ENCODE data around the gene BLOC1S3.

The BLOC1S3 gene

DNA sequence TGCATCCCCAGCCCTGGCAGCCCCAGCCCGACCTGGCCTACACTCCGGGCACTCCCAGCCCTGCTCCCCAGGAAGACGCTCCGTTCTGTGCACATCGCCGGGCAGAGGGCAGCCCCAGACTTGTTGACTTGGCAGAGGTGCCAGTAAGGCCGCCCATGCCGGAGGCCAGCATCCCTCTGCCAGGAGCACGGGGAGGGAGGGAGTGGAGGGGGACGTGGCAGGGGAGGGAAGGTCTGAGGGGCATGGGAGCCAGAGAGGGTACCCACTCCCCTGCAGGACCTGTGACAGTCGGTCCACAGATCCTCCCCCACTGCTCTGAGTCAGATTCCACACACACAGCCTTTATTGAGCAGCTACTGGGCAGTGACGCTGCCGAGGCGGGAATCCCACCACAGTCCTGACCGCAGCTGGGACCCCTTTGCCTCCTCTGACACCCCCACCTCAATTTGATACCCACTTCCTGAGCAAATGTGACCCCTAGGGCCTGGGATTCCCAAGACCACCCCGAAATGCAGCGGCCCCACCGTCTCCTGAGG lies 15.9 kb upstream of the BLOC1S3 start:
- no peak for DNase-seq

DNA sequence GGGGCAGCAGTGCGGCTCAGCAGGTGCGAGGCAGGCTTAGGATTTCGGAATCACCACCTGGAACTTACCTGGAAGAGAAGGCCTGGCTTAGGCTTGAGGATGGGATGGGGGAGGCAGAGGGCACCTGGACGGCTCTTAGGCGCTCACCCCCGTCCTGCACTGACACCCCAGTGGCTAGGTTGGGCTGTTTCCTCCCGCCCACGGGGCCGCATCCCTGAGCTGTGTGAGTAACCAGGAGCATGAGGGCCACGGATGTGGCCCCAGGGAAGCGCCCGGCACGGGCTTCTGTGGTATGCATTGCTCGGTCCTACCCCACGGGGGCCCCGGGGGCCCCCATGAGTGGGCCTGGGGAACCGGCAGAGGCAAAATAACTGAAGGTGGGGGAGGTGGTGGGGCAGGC lies 15.4 kb upstream of the BLOC1S3 start:
- no peak for DNase-seq

DNA sequence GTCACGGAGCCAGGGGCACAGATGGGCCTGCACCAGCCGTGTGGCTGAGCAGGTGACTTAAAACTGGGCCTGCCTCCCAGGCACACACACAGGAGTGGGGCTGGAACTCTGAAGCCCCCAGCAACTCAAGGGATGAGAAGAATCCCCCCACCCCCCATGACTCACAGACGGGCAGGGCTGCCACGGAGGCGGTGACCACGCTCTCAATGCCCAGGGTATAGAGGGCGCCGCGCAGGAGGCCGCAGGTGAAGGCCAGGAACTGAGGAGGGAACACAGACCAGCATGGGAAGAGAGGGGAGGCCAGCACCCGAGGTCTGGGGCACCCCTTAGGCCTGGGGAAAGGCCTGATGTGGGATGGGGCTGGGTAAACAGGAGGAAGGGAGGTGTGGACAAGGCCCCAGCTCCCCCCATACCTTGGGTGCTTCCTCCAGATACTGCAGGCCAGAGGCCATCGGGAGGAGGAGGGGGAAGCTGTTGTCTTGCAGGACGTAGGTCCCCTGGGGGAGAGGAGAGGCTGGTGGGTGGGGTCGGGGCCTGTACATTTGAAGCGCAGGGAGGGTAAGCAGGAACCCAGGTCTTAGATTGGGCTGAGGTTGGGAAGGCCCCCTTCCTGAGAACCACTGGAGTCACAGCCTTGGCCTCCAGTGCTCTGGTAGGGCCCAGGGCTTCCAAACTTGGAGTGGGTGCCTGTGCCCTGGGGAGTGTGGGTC lies 14.7 kb upstream of the BLOC1S3 start:
- no peak for DNase-seq

DNA sequence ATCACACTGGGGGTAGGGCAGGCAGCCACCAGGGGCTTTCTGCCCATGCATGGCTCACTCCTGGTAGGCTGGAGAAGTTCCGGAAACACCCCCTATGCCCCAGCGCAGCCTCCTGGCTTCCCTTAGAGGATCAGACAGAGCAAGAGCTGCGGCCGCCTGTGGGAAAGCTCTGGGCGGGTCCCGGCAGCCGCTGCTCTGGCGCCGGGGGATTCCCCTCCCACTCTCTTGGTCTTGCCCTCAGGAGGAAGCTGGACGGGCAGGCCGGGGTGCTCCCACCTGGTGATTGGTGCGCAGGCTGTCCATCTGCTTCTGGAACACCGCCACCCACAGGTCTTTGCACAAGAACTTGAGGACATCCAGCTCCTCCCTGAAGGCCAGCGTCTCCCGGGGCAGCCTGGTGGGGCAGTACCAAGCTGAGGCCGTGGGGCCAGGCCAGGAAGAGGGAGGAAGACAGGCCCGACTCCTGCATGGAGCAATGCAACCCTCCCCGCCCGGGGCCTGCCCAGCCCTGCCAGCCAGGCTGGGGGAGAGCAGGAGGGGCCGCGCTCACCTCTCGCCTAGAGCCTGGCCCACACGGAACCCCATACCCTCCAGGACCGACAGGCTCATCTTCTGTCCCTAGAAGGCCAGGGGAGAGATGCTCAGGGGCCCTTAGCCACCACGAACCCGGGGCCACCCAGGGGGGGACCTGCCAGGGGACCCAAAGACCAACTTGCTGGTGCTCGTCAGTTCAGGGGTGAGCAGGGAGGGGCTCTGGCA lies 13.8 kb upstream of the BLOC1S3 start:
- DNase-seq = no peak

DNA sequence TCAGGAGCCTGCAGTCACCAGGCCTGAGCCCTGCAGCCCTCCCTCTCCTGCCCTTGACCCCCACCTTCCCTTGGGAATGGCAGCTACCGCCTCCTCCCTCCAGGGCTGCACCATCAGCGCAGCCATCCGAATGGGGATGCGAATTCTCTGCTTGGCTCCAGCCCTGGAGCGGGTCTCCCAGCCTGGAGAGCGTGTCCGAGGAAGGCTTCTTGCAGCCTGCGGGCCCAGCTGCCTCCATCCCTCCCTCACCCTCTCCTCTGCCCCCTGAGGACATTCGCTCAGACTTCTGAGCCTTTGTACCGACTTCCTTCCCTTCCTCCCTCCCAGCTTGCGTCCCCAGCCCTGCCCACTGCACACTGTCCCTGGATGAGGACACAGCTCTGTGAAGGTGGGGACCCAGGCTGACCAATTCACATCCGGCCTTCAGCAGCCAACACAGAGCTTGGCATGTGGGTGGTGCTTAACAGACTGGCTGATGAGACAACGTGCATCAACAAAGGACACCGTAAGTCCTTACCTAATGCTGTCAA lies 11.8 kb upstream of the BLOC1S3 start:
- no peak for DNase-seq

DNA sequence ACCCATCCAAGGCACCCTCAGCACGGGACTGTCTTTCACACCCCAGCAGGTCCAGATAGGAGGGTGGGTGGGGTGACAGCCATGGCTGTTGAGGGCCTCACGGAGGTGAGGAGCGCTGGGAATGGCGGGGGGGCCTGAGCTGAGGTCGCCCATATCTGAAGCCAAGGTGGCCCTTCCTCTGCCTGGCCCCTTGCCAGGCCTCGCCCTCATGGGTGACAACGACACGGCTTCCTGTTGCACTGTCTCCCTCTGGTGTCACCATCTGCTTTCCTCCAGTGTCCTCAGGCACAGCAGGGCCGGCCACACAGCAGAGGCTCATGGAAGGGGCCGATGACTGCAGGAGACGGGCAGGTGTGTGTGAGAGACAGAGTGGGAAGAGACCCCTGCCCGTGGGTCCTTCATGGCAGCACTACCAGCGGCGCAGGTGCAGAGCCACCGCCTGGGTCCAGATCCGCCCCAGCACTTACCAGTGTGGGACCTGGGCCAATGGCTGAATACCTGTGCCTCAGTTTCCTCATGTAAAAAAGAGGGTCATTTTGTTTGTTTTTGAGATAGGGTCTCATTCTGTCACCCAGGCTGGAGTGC lies 9.7 kb upstream of the BLOC1S3 start:
- DNase-seq = no peak

DNA sequence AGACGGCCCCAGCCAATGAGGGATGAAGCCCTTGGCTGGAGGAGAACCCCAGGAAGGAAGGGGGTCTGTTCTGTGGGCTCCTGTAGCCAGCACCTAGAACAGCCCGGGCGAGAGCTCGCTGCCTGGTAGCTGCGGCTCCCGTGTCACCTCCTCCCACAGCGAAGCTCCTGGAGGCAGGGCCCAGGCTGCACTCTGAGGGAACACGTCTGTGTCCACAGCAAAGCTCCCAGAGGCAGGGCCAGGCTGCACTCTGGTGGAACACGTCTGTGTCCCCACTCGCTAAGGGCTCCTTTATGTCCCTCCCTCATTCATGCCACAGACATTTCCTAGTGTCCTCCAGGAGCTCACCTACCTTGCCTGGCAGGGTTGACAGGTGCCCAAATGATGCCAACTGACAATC lies 9.0 kb upstream of the BLOC1S3 start:
- DNase-seq = no peak

DNA sequence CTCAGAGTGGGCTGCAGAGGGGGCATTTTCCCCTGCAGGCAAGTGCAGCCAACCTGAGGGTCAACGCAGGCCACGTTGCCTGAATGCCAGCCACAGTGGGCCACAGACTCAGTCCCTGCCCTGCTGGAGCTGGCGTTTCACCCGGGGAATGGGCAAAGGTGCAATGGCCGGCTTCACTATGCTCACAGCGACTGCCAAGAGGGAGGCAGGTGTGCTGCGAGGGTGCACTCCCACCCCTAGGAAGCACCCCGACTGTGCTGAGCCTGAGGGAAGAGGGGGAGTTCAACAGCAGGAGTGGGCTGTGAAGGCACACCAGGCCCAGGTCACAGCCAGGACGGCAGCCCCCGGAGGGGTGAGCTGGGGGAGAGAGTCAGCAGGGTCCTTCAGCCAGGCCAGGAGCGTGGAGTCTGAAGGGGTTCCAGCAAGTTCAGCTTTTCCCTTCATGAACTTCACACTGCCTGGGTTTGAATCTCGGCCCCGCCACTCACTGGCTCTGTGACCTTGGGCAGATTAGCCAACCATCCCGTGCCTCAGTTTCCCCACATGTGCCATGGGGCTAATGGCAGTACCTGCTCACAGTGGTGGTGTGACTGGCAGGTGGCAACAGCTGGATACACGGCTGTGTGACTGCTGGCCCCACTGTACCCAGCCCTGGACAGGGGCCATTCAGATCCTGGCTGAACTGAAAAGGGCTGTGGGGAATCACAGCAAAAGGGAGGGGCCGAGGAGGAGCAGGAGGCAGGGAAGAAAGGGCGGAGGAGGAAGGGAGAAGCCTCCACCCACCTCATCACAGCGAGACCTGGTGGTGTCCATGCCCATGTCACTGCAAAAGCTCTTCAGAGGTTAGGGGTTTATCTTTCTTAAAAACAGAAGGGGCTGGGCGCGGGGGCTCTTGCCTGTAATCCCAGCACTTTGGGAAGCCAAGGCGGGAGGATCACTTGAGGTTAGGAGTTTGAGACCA lies 8.2 kb upstream of the BLOC1S3 start:
- no peak for DNase-seq

DNA sequence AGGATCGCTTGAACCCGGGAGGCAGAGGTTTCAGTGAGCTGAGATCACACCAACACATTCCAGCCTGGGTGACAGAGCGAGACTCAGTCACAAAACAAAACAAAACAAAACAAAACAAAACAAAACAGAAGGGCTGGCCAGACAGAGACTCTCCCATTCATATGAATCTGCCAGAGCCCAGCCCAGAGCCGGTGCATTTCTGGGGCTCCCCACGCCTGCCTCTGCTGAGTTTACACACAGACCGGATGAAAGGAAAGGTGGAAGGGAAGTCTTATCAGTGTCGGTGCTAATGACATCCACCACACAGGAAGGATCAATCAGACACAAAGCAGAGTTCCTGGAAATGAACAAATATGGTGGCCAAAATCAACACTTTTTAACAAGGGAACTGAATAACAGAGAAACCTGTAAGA lies 7.4 kb upstream of the BLOC1S3 start:
- DNase-seq = no peak

DNA sequence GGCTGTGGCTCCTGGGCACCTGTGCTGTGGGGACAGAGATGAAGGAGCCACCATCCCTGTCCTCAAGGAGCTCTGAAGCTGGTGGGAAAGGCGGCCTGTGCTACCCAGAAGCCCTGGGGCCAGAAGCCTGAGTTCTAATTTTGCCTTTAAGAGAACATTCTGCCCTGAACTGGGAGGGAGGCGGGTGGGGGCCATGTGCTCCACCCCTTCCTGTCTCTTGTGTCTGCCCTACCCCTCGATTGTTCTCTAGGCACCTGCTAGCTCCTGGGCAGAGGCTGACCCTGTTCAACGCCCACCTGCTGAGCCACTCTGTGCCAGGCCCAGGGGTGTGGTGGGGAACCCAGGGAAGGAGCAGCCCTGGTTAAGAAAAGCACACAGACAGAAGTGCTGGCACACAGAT lies 6.4 kb upstream of the BLOC1S3 start:
- DNase-seq = no peak

DNA sequence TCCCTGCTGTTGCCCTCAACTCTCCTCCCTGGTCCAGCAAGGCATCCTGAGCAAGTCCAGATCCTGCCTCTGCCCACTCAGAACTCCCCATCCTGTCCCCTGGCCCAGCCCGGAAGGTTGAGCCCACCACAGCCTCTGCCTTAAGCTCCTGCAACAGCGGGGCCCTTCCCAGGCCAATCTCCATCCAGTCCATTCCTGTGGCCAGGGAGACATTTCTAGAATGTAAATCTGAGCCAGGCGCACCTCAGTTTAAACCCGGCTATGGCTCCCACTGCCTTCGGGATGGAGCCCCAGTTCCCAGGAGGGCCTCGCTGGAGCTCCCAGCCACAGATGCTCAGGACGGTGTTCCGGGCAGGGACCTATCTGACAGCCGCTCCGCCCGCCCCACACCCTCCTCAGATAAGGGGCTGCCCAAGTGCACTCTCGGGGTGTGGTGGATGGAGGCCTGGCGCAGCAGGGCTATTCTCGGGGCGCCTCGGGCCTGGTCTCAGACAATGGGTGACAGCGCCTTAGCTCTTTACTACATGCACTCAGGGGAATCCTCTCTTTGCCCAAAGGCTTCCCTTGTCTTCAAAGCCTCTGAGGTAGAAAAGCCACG lies 5.9 kb upstream of the BLOC1S3 start:
- no peak for DNase-seq

DNA sequence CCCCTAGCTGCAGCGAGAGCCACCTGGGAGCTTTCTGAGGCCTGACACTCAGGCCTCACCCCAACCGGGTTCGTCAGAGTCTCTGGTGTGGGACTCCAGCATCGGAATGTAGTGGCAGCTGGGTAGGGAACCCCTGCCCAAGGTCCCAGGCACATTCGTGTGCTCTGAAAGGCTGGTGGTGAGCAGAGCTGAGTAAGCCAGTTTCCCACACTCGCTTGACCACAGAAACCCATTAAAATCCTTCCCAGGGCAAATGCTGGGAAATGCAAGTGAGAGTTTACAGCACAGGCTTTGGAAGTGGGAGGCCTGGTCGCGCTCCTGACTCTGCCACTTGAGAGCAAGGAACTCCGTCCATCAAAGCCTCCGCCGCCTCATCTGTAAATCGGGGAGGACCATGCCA lies 4.8 kb upstream of the BLOC1S3 start:
- no peak for DNase-seq

DNA sequence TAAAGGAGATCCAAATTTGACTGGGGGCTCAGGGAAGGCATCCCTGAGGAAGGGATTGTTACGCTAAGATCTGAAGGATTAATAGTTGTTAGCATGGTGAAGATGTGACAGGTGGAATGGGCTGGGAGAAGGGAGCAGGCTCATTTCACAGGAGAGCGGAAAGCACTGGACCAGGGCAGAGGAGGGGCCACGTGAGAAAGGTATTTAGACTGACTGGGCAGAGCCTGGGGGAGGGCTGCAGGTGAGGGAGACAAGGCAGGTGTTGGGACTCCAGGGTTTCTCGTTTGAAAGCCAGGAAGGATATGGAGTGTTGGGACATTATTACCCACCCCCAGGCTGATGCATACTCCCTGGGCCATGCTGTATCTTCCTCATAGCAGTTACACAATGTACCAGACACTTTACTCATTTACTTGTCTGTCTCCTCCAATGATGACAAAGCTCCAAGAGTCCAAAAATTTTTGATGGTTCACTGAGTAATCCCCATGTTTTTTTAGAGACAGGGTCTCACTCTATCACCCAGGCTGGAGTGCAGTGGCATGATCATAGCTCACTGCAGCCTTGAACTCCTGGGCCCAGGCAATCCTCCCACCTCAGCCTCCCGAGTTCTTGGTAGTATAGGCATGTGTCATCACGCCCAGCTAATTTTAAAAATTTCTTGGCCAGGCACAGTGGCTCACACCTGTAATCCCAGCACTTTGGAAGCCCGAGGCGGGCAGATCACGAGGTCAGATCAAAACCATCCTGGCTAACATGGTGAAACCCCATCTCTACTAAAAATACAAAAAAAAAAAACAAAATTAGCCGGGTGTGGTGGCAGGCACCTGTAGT lies 2.9 kb upstream of the BLOC1S3 start:
- no peak for DNase-seq

DNA sequence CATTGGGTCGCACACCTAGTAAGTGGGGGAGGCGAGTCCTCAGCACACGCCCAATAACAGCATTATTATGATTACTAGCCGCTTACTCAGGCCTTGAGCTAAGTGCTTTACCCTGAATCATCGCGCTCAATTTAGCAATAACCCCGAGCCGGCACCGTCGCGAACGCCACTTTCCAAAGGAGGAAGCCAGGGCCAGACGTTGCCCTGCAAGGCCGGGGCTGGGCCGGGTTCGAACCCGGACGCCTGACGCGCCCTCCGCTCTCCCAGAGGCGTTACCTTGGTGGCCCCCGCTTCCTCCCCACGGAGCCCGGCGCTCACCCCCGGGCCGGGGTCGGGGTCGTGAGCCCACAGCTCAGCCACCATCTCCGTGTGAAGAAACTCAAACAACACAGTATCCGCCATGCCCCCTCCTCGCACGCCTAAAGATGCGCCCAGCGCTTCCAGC lies 745 bp upstream of the BLOC1S3 start, which contains the start of gene TRAPPC6A:
Gene TRAPPC6A, minus strand, starts transcription at position 421 of the 445 bp plus-strand sequence. Its CDS starts 19 bp downstream, at position 402.
- DNase-seq = no peak

DNA sequence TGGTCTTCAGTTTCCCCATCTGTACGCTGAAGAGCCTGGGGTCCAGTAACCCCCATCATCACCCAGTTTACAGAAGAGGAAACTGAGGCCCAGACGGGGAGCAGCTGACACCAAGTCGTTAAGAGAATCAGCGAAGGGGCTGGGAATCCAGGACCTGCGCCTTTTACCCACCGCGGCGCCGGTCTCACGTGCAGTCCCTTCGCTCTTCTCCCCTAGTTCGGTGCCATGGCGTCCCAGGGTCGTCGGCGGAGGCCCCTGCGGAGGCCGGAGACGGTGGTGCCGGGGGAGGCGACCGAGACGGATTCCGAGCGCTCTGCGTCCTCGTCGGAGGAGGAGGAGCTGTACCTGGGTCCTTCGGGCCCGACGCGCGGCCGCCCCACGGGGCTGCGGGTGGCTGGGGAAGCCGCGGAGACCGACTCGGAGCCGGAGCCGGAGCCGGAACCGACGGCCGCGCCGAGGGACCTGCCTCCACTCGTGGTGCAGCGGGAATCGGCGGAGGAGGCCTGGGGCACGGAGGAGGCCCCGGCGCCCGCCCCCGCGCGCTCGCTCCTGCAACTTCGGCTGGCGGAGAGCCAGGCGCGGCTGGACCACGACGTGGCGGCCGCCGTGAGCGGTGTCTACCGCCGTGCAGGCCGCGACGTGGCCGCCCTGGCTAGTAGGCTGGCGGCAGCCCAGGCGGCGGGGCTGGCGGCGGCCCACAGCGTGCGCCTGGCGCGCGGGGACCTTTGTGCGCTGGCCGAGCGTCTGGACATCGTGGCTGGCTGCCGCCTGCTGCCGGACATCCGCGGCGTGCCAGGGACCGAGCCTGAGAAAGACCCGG lies 698 bp downstream of the BLOC1S3 start:
- DNase-seq = no peak

DNA sequence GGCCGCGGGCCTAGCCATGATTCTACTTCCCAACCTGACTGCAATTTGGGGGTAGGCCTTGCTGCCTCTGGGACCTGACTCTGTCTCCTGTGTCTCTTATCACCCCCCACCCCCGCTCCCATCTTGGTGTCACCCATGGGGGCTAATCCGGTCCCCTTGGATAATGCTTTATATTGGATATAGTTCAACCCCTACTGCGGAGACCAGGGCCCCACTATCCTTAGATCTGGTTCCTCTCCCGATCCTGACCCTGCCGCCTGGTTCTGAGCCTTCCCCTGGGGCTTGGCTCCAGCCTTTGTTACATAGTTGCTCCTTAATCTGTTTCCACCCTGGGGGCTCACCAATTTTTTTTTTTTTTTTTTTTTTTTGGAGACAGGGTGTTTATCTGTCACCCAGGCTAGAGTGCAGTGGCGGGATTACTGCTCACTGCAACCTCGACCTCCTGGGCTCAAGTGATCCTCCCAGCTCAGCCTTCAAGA lies 1.3 kb downstream of the BLOC1S3 start:
- no peak for DNase-seq

DNA sequence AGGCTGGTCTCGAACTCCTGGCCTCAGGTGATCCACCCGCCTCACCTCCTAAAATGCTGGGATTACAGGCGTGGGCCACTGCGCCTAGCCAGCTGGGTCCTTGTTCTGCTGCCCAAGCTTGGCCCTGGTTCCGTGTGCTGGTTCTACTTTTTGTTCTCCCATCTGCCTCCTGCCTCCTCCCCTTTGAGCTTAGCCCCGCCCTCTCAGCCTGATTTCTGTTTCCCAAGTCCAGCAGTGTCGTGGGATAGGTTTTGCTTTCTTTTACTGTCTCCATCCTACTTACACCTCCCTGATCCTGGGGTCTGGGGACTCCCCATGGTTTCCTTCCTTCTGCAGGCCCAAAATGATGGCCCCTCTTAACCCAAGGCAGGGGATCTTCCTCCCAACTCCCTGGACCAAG lies 2.4 kb downstream of the BLOC1S3 start:
- DNase-seq = no peak

DNA sequence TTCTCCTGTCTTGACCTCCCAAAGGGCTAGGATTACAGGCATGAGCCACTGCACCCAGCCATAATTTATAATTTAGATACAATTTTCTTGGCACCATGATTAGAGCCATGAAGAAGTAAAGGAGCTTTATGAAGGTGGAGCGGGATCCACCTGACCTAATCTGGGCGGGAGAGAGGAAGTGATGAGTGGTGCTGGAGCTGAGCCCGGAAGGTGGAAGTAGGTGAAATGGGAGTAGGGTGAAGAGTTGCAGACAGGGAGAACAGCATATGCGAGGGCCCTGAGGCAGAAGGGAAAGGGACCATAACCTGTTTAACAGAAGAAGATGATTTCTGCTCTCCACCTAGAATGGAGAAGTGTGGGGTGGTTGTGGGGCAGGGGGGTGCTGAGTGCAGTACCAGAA lies 4.2 kb downstream of the BLOC1S3 start:
- no peak for DNase-seq

DNA sequence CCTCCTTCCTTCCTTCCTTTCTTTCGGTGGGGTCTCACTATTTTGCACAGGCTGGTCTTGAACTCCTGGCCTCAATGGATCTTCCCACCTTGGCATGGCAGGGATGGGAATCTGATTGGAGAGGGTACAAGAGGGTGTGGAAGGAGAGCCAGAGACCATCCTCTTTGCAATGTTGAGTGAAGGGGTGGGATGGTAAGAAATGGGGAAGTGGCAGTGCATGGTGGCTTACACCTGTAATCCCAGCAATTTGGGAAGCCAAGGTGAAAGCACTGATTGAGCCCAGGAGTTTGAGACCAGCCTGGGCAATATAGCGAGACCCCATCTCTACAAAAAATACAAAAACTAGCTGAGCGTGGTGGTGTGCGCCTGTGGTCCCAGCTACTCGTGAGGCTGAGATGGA lies 5.5 kb downstream of the BLOC1S3 start:
- DNase-seq = no peak
